ENCODE measurements around the gene SUPT3H.
"Not testable (repeated sequence)": the region's sequence is repeated elsewhere in the genome, so short reads cannot be mapped to it uniquely, and the experiment has no call there.

SUPT3H gene

DNA sequence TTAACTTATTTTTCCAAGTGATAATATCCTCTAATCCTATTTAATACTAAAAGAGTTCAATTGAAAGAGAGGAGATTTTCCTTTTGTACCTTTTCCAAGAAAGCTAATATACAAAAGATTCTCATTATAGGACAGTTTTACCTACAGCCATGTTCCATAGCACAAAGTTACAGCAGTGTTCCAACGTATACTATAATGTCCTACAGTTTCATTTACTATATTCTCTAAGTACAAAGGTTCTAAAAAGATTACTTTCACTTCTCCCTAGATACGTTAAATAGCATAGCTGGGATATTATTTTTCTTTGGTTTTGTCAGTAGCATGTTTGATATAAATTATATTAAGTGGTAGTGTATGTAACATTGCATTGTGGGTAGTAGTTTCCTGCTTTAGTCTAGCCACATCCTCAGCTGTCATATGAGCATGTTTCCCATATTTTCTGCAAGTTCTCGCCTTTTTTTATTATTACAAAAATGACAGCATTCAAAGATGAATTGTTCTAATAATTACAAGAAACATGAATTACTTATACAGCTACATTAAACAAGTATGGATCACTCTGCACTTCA is 54.0 kb downstream of the SUPT3H start:
- no peak for DNase-seq (ENCODE audit: low spot score)

DNA sequence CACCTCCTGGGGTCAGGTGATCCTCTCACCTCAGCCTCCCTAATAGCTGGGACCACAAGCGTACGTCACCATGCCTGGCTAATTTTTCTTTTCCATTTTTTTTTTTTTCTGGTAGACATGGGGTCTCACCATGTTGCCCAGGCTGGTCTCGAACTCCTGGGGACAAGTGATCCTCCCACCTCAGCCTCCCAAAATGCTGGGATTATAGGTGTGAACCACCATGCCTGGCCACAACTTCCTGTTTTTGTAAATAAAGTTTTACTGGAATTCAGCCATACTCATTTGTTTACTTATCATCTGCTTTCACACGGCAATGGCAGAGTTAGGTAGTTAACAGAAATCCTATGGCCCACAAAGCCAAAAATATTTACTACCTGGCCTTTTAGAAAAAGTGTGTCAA is 57.4 kb downstream of the SUPT3H start:
- no peak for DNase-seq (ENCODE audit: low spot score)

DNA sequence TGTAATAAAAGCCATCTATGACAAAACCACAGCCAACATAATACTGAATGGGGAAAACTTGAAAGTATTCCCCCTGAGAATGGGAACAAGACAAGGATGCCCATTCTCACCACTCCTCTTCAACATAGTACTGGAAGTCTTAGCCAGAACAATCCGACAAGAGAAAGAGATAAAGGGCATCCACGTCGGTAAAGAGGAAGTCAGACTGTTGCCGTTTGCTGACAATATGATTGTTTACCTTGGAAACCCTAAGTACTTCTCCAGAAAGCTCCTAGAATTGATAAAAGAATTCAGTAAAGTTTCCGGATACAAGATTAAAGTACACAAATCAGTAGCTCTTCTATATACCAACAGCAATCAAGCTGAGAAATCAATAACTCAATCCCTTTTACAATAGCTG is 63.6 kb downstream of the SUPT3H start:
- no peak for DNase-seq (ENCODE audit: low spot score)

DNA sequence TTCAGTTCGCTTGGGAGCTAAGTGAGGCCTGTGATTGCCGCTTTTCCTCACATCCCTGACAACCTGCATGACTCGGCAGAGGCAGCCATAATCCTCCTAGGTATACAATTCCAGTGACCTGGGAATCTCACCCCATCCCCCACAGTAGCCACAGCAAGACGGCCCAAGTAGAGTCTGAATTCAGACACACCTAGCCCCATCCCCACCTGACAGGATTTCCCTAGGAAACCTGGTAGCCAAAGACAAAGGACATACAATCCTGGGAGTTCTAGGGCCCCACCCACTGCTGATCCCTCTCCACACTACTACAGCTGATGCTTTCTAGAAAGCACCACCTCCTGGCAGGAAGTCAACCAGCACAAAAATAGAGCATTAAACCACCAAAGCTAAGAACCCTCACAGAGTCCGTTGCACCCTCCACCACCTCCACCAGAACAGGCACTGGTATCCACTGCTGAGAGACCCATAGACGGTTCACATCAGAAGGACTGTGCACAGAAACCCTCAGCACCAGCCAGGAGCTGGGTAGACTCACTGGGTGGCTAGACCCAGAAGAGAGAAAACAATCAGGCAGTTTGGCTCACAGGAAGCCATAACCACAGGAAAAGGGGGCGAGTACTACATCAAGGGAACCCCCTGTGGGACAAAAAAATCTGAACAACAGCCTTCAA is 67.5 kb downstream of the SUPT3H start:
- DNase-seq (ENCODE audit: low spot score), result no peak

DNA sequence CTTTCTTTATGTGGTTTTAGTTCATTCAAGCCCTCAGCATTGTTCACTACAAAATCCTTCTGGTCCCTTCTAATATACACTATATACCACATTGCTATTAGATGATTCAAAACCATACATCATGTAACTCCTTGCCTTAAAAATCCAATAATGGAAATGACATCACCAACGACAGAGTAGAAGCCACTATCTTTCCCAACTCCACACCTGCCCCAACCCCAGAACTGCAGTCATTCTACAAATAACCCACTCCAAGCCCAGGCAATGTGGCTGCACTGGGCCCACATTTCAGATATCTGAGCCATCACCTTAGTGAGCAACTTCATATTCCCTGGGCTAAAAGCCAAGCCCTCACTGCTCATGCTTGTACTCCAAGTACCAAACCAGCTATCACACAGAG is 72.2 kb downstream of the SUPT3H start:
- no peak for DNase-seq (ENCODE audit: low spot score)

DNA sequence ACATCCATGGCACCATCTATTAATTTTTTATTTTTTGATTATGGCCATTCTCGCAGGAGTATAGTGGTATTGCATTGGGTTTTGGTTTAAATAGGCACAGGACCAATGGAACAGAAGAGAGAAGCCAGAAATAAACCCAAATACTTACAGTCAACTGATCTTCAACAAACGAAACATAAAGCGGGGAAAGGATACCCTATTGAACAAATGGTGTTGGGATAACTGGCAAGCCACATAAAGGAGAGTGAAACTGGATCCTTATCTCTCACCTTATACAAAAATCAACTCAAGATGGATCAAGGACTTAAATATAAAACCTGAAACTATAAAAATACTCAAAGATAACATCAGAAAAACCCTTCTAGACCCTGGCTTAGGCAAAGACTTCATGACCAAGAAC is 74.9 kb downstream of the SUPT3H start:
- no peak for DNase-seq (ENCODE audit: low spot score)

DNA sequence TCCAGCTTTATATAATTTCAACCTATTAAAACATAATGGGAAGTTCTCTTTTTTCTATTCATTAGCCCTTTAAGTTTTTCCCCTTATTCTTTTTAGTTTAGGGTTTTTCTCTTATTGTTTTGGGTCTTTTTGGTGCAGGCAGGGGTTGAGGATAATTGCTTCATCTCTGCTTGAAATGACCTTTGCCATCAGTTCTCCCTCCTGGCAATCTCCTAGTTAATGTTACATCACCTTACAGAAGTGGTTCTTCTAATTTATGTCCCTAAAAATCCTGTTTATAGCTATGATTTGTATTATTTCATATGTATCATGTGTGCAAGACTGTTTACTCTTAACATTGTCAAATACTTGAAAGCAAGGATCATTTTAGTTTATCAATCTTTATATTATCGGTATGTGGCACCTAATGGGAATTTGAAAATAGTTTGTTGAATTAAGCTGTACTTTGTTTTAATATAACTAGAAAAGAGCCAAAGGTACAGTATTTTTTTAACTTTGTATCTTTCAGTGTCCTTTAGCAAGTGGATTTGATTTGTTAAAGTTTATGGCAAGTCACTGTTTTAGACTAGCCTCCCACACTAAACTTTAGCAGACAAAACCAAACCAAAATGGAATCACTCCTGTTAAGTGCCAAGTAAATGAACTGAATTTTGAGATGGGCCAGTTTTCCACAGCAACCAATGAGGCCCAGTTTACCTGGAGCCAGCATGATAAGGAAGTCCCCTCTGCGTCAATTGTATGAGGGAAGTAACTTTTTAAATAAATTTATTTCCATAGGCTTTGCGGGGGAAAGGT is 76.2 kb downstream of the SUPT3H start:
- no peak for DNase-seq (ENCODE audit: low spot score)

DNA sequence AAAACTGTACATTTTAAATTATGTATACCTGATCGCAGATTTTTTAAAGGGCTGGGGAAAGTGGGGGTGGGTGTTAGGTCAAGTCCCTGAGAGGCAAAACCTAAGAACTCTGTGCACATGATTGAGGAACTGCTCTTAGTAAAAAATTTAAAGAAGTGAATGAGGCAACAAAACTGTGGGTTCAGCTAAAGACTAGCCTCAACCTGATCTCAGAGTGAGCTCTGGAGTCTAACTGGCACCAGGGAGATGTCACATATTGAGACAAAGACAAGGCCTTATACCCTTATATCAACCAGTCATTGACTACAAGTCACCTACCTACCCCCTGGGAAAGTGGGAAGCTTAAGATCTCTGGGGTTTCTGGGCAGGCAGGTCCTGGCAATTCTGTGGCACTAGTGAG is 77.0 kb downstream of the SUPT3H start:
- DNase-seq (ENCODE audit: low spot score), result no peak

DNA sequence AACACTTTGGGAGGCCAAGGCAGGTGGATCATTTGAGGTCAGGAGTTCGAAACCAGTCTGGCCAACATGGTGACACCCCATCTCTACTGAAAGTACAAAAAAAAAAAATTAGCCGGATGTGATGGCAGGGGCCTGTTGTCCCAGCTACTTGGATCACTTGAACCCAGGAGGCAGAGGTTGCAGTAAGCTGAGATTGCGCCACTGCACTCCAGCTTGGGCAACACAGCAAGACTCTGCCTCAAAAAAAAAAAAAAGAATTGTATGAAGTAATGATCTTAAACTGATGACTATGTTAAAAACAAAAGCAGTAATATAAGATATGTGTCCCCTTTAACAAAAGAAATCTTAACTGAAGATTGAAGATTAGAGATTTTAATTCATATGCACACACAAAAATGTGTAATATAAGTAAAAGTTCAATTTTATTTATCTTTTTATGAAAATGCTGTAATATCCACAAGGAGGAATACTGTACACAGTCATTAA is 78.6 kb downstream of the SUPT3H start:
- DNase-seq (ENCODE audit: low spot score), result no peak

DNA sequence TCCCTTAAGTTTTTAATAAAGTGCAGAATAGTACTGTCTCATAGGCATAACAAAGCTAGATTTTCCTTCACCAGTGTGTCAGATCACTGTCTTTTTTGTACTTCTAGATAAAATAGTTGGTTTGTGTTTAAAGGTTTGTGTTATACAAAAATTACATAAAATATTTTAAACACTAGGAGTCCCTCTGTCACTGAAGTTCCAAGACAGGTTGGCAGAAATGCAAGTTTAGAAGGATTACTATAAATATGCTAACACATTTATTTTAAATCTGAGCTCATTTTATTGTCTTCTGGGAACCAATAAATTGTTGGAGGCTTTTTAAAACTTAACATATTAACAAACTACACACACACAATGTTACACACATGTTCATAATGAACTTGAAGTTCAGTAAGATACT is 80.4 kb downstream of the SUPT3H start:
- no peak for DNase-seq (ENCODE audit: low spot score)

DNA sequence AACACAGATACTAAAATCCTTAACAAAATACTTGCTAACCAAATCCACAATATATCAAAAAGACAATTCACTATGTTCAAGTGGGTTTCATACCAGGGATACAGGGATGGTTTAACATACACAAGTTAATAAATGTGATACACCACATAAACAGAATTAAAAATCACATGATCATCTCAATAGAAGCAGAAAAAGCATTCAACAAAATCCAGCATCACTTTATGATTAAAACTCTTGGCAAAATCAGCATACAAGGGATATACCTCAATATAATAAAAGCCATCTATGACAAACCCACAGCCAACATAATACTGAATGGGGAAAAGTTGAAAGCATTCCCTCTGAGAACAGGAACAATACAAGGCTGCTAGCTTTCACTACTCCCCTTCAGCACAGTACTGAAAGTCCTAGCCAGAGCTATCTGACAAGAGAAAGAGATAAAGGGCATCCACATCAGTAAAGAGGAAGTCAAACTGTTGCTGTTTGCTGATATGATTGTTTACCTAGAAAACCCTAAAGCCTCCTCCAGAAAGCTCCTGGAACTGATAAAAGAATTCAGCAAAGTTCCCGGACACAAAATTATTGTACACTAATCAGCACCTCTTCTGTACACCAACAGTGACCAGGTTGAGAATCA is 83.6 kb downstream of the SUPT3H start:
- DNase-seq (ENCODE audit: low spot score), result not testable (repeated sequence)

DNA sequence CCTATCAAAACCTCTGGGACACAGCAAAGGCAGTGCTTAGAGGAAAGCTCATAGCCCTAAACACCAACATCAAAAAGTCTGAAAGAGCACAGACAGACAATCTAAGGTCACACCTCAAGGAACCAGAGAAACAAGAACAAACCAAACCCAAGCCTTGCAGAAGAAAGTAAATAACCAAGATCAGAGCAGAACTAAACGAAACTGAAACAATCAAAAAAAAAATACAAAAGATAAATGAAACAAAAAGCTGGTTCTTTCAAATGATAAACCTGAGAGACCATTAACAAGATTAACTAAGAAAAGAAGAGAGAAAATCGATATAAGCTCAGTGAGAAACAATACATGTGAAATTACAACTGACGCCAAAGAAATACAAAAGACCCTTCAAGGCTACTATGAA is 84.4 kb downstream of the SUPT3H start:
- DNase-seq (ENCODE audit: low spot score), result no peak

DNA sequence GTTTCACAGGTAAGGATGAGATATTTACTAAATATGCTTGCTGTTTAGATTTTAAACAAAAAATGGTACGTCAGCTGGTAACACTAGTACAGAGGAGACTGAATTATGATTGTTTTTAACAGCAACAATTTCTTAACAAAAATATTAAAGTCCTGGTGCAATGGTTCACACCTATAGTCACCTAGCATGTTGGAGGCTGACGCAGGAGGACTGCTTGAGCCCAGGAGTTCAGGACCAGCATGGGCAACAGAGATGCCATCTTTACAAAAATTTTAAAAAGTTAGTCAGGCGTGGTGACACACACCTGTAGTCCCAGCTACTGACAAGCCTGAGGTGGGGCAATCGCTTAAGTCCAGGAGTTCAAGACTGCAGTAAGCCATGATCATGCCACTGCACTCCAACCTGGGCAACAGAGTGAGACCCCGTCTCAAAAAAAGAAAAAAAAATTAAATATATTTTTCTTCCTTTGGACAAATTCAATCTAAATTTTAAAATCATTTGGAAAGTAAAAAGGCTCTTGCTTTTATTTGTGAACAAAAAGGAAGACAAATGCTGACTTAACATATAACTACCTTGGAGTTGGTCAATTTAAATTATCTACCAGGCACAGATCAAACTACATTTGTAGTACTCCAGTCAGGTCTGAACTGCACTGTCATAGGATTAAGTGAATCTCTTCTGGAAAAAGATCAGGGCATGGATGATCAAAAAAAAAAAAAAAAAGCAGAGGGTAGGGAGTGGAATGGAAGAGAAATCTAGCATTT is 87.8 kb downstream of the SUPT3H start:
- no peak for DNase-seq (ENCODE audit: low spot score)

DNA sequence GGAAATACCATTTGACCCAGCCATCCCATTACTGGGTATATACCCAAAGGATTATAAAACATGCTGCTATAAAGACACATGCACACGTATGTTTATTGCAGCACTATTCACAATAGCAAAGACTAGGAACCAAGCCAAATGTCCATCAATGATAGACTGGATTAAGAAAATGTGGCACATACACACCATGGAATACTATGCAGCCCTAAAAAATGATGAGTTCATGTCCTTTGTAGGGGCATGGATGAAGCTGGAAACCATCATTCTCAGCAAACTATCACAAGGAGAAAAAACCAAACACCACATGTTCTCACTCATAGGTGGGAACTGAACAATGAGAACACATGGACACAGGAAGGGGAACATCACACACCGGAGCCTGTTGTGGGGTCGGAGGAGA is 91.0 kb downstream of the SUPT3H start:
- not testable (repeated sequence) for DNase-seq (ENCODE audit: low spot score)

DNA sequence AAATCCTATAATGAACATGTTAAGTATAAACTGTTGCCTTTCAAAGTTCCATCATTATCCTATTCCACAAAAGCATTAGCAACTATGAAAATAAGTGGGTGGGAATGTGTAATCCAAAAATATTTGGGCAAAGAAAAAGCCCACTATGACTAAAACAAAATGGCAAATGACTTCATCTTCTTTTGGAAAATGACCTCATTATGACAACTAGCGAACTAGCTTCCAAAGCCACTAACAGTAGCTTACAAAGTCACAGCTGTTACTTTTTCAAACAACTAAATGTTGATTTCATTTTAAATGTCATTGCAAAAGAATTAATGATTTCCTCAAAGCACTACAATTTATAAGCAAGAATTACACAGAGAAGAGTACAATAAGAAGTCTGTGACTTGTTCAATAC is 99.4 kb downstream of the SUPT3H start:
- no peak for DNase-seq (ENCODE audit: low spot score)

DNA sequence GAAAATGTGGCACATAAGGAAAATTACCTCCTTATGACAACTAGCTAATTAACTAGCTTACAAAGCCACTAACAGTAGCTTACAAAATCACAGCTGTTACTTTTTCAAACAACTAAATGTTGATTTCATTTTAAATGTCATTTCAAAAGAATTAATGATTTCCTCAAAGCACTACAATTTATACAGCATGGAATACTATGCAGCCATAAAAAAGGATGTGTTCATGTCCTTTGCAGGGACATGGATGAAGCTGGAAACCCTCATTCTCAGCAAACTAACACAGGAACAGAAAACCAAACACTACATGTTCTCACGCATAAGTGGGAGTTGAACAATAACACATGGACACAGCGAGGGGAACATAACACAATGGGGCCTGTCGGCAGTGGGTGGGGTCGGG is 100.0 kb downstream of the SUPT3H start:
- DNase-seq (ENCODE audit: low spot score), result not testable (repeated sequence)

DNA sequence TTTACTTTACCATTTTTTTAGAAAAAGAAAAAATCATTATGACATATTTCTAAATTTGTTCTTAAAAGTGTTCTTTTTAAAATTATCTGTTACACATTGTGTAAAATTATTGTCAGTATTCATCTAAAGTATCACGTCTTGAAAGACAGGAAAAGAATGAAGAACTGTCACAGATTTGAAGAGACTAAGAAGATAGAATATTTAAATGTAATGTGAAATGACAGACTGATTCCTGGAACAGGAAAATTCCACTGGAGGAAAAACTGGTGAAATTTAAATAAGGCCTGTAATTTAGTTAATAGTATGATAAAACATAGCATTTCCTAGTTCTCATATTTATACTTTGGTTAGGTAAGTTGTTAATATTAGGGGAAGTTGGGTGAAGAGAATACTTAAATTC is 102.4 kb downstream of the SUPT3H start:
- DNase-seq (ENCODE audit: low spot score), result no peak

DNA sequence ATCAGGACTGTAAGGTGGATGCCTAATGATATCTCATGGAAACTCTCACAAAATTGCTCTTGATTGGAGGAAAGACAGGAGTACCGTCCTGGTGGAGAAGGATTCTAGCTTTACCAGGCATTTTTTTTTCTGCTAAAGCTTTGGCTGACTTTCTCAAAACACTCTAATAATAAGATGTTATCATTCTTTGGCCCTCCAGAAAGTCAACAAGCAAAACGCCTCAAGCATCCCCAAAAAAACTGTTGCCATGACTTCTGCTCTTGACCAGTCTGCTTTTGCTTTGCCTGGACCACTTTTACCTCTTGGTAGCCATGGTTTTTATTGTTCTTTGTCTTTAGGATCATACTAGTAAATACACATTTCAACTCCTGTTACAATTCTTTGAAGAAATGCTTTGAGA is 105.1 kb downstream of the SUPT3H start:
- DNase-seq (ENCODE audit: low spot score), result no peak

DNA sequence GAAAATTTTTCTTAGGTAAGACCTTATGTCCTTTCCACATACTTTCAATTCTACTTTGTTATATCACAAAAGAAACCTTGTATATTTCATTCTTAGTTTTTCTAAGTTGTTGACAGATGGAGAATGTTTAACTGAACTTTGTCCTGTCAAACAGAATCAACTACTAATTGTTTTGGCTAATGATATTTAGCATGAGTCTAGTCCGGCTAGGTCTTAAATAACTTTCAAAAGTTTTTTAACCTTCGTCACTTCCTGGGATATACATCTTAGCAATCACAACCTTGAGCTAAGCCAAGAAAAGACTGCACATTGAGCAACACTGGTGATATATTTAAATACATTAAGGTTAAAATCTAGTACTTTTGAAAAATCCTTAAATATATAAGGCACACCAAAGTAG is 112.5 kb downstream of the SUPT3H start:
- no peak for DNase-seq (ENCODE audit: low spot score)

DNA sequence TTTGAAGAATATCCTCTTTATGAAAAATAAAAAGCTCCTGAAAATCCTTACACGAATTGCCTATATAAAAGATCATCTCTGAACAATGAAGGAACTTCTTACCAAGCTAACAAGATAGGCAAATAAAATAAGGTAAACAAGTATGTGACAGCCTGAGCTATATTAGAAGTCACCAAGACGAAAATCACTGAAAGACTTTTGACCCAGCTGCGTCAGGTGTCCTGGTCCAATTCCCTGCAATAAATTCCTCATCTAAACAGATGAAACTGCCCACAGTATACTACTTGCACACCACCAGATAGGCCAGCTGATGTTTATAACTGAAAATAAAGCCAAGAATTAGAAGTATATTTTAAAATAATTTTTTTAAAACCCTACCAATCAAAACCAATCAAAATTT is 117.0 kb downstream of the SUPT3H start:
- DNase-seq (ENCODE audit: low spot score), result no peak

DNA sequence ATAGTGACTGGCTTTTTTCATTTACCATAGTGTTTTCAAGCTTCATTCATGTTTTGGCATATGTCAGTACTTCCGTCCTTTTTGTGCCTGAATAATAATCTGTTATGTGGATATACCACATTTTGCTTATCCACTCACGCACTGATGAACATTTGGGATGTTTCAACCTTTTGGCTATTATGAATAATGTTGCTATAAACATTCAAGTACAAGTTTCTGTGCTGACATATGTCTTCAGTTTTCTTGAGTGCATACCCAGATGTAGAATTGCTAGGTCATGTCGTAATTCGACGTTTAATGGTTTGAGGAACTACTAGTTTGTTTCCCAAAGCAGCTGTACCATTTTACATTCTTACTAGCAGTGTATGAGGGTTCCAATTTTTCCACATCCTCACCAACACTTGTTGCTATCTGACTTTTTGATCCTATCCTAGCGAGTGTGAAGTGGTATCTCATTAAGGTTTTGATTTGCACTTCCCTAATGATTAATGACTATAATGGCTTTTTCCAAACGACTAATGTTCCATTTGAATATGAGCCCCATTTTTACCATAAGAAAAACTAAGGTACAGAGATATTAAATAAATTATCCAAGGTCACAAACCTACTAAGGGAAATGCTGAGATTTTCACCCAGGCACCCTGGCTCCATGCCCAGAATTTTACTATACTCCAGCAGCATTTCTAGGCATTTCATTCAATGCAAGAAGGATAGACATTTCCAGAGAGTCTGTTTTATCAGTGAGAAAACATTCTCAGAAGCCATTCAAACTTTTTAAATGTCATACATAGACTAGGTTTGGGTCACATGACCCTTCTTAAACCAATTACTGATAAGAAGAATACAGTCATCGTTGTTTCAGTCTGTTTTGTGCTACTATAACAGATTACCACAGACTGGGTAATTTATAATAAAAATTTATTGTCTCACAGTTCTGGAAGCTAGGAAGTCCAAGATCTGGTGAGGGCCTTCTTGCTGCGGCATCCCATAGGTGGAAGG is 120.7 kb downstream of the SUPT3H start:
- DNase-seq (ENCODE audit: low spot score), result no peak

Data from cerebellar cortex (tissue), 1 donor.